NCI-H2227 (cell line): Measurements from ENCODE around the gene SLC6A2.

Experiments
- DNase-seq: peaks from one replicate; lab custom pipeline; 2025; ENCODE audit not compliant: unreplicated experiment; lab: John Stamatoyannopoulos, UW

SLC6A2 gene

GRCh38 chr16:55671206-55671973 is 15.6 kb downstream of the SLC6A2 start:
- no peak for DNase-seq

GRCh38 chr16:55671974-55672280 is 16.1 kb downstream of the SLC6A2 start:
- no peak for DNase-seq

GRCh38 chr16:55672471-55672870 is 16.7 kb downstream of the SLC6A2 start:
- DNase-seq, result no peak

GRCh38 chr16:55678161-55678821 is 22.5 kb downstream of the SLC6A2 start:
- DNase-seq, result no peak

- DNase-seq, result no peak
Measured at GRCh38 chr16:55682086-55682485, 26.3 kb downstream of the SLC6A2 start.

GRCh38 chr16:55685973-55686372 is 30.2 kb downstream of the SLC6A2 start:
- DNase-seq, result no peak

GRCh38 chr16:55686671-55687070 is 30.9 kb downstream of the SLC6A2 start:
- no peak for DNase-seq

- DNase-seq, result no peak
Measured at GRCh38 chr16:55687802-55688201, 32.0 kb downstream of the SLC6A2 start.

GRCh38 chr16:55690841-55691240 is 35.1 kb downstream of the SLC6A2 start:
- no peak for DNase-seq

- no peak for DNase-seq
Measured at GRCh38 chr16:55691771-55692170, 36.0 kb downstream of the SLC6A2 start.

- no peak for DNase-seq
Measured at GRCh38 chr16:55695595-55695994, 39.8 kb downstream of the SLC6A2 start.

- no peak for DNase-seq
Measured at GRCh38 chr16:55697867-55698266, 42.1 kb downstream of the SLC6A2 start.

GRCh38 chr16:55698331-55698730 is 42.5 kb downstream of the SLC6A2 start:
- no peak for DNase-seq

- DNase-seq, result no peak
Measured at GRCh38 chr16:55698946-55699345, 43.2 kb downstream of the SLC6A2 start.

GRCh38 chr16:55699616-55700015 is 43.8 kb downstream of the SLC6A2 start:
- DNase-seq, result no peak

GRCh38 chr16:55700067-55700466 is 44.3 kb downstream of the SLC6A2 start:
- no peak for DNase-seq

- no peak for DNase-seq
Measured at GRCh38 chr16:55700961-55701360, 45.2 kb downstream of the SLC6A2 start.

- peak; percentile 54 for DNase-seq
Measured at GRCh38 chr16:55701442-55702319, 45.9 kb downstream of the SLC6A2 start.

- peak; percentile 57 for DNase-seq
Measured at GRCh38 chr16:55703003-55704001, 47.5 kb downstream of the SLC6A2 start.

- DNase-seq, result no peak
Measured at GRCh38 chr16:55706739-55707384, 51.1 kb downstream of the SLC6A2 start.
